GM19467 (cell line): ENCODE measurements around the gene DNAL4.

Source experiments
- ATAC-seq: cut with Tn5 transposase; IDR thresholded peaks from one replicate; pipeline ENCODE4 v1.9.1; 2021; ENCODE audit warnings: mild to moderate bottlenecking, moderate library complexity; ENCODE audit not compliant: unreplicated experiment

The DNAL4 gene

GRCh38 chr22:38741576-38741975 lies 52.4 kb downstream of the DNAL4 start:
- no peak for ATAC-seq

GRCh38 chr22:38741166-38741565 lies 52.8 kb downstream of the DNAL4 start:
- ATAC-seq = no peak

GRCh38 chr22:38740754-38741153 lies 53.2 kb downstream of the DNAL4 start:
- no peak for ATAC-seq

- ATAC-seq = no peak
Measured at GRCh38 chr22:38740116-38740723, 53.7 kb downstream of the DNAL4 start.

GRCh38 chr22:38739300-38740055 lies 54.5 kb downstream of the DNAL4 start:
- no peak for ATAC-seq

GRCh38 chr22:38738475-38739070 lies 55.4 kb downstream of the DNAL4 start:
- ATAC-seq = no peak

GRCh38 chr22:38737302-38738060 lies 56.5 kb downstream of the DNAL4 start:
- ATAC-seq = no peak

GRCh38 chr22:38736257-38736570 lies 57.7 kb downstream of the DNAL4 start:
- no peak for ATAC-seq

- no peak for ATAC-seq
Measured at GRCh38 chr22:38735465-38736256, 58.3 kb downstream of the DNAL4 start.

- no peak for ATAC-seq
Measured at GRCh38 chr22:38735126-38735464, 58.8 kb downstream of the DNAL4 start.

GRCh38 chr22:38734421-38735100 lies 59.4 kb downstream of the DNAL4 start:
- no peak for ATAC-seq

GRCh38 chr22:38733724-38734381 lies 60.1 kb downstream of the DNAL4 start:
- no peak for ATAC-seq

GRCh38 chr22:38733329-38733723 lies 60.6 kb downstream of the DNAL4 start:
- no peak for ATAC-seq

GRCh38 chr22:38732251-38732815 lies 61.6 kb downstream of the DNAL4 start:
- no peak for ATAC-seq

GRCh38 chr22:38731703-38732161 lies 62.2 kb downstream of the DNAL4 start:
- no peak for ATAC-seq

- no peak for ATAC-seq
Measured at GRCh38 chr22:38730411-38730871, 63.5 kb downstream of the DNAL4 start.

GRCh38 chr22:38729946-38730345 lies 64.0 kb downstream of the DNAL4 start:
- ATAC-seq = no peak

GRCh38 chr22:38728871-38729796 lies 64.8 kb downstream of the DNAL4 start:
- no peak for ATAC-seq
